GM21381 (cell line): ENCODE data around the gene NR4A2.
A peak's percentile ranks its signal among the peaks of the same experiment; 100 is the strongest.

Source experiments
- ATAC-seq: cut with Tn5 transposase; IDR thresholded peaks from one replicate; pipeline ENCODE4 v1.9.1; 2021; ENCODE audit warnings: mild to moderate bottlenecking, moderate library complexity; ENCODE audit not compliant: unreplicated experiment

NR4A2 gene

GRCh38 chr2:156340804-156341451 is 8.4 kb upstream of the NR4A2 start:
- peak; percentile 4 for ATAC-seq

- no peak for ATAC-seq
Measured at GRCh38 chr2:156340377-156340776, 7.9 kb upstream of the NR4A2 start.

- ATAC-seq, result no peak
Measured at GRCh38 chr2:156339865-156340264, 7.3 kb upstream of the NR4A2 start.

GRCh38 chr2:156339110-156339847 is 6.8 kb upstream of the NR4A2 start:
- no peak for ATAC-seq

- no peak for ATAC-seq
Measured at GRCh38 chr2:156338578-156338977, 6.1 kb upstream of the NR4A2 start.

GRCh38 chr2:156334496-156335478 is 2.3 kb upstream of the NR4A2 start:
- ATAC-seq, result peak; percentile 23

GRCh38 chr2:156333951-156334495 is 1.5 kb upstream of the NR4A2 start:
- ATAC-seq, result peak; percentile 37

- ATAC-seq, result peak; percentile 10
Measured at GRCh38 chr2:156333274-156333950, 891 bp upstream of the NR4A2 start.

- ATAC-seq, result peak; percentile 12
Measured at GRCh38 chr2:156332284-156332533, 312 bp downstream of the NR4A2 start.

GRCh38 chr2:156331572-156332283 is 793 bp downstream of the NR4A2 start:
- no peak for ATAC-seq

- no peak for ATAC-seq
Measured at GRCh38 chr2:156329927-156330726, 2.4 kb downstream of the NR4A2 start.

- no peak for ATAC-seq
Measured at GRCh38 chr2:156329031-156329926, 3.2 kb downstream of the NR4A2 start.

GRCh38 chr2:156327835-156328695 is 4.5 kb downstream of the NR4A2 start:
- no peak for ATAC-seq

- no peak for ATAC-seq
Measured at GRCh38 chr2:156326526-156327095, 5.9 kb downstream of the NR4A2 start.

- ATAC-seq, result no peak
Measured at GRCh38 chr2:156325688-156326525, 6.6 kb downstream of the NR4A2 start.

GRCh38 chr2:156323754-156324153 is 8.8 kb downstream of the NR4A2 start:
- ATAC-seq, result no peak
